ENCODE data around the gene ESR2.
"Not testable (repeated sequence)": the region's sequence is repeated elsewhere in the genome, so short reads cannot be mapped to it uniquely, and the experiment has no call there.

ESR2 gene

DNA sequence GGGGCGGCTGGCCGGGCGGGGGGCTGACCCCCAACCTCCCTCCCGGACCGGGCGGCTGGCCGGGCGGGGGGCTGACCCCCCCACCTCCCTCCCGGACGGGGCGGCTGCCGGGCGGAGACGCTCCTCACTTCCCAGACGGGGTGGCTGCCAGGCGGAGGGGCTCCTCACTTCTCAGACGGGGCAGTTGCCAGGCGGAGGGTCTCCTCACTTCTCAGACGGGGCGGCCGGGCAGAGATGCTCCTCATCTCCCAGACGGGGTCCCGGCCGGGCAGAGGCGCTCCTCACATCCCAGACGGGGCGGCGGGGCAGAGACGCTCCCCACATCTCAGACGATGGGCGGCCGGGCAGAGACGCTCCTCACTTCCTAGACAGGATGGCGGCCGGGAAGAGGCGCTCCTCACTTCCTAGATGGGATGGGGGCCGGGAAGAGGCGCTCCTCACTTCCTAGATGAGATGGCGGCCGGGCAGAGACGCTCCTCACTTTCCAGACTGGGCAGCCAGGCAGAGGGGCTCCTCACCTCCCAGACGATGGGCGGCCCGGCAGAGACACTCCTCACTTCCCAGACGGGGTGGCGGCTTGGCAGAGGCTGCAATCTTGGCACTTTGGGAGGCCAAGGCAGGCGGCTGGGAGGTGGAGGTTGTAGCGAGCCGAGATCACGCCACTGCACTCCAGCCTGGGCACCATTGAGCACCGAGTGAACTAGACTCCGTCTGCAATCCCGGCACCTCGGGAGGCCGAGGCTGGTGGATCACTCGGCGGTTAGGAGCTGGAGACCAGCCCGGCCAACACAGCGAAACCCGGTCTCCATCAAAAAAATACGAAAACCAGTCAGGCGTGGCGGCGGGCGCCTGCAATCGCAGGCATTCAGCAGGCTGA, 256.1 kb downstream of the ESR2 start:
- in situ Hi-C loops (cut with HindIII; ENCODE audit: low pct_ligation_motif_present, low pct_unique_long_range_greater_than_20kb, low sequenced_read_pairs); DNase-seq: not testable (repeated sequence)

DNA sequence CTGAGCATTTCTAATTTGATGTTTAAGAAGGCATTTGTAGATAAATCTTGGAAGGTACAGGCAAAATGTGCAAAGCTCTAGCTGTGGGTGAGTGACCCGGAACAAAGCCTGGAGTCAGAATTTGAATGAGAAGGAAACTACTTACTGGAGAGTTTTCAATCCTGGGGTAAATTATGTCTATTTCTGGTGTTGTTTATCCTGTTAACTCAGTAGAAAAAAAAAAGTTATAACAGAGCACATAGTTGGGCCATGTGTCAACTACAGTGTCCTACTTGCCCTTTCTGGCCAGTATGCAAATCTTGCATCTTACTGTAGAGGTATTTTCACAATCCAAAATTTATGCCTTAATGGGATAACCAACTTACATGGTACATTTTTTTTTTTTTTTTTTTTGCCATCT, 259.0 kb downstream of the ESR2 start:
- in situ Hi-C loops (cut with HindIII; ENCODE audit: low pct_ligation_motif_present, low pct_unique_long_range_greater_than_20kb, low sequenced_read_pairs) = no loop called here
- no peak for DNase-seq
